HG03097 (cell line): ENCODE results near the gene OR10G7.

Source experiments
- ATAC-seq: cut with Tn5 transposase; IDR thresholded peaks from one replicate; pipeline ENCODE4 v1.9.1; 2021; ENCODE audit not compliant: unreplicated experiment, low FRiP score

The OR10G7 gene, protein sequence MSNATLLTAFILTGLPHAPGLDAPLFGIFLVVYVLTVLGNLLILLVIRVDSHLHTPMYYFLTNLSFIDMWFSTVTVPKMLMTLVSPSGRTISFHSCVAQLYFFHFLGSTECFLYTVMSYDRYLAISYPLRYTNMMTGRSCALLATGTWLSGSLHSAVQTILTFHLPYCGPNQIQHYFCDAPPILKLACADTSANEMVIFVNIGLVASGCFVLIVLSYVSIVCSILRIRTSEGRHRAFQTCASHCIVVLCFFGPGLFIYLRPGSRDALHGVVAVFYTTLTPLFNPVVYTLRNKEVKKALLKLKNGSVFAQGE

GRCh38 chr11:124041254-124041653 is at the start of gene OR10G7:
Gene OR10G7 (minus strand): TSS chr11:124041325. CDS start chr11:124039001, 2,324 bp downstream.
- ATAC-seq: no peak

GRCh38 chr11:124085997-124086846 is 45.1 kb upstream of the OR10G7 start:
- ATAC-seq: no peak

GRCh38 chr11:124085583-124085982 is 44.5 kb upstream of the OR10G7 start:
- ATAC-seq: no peak

DNA sequence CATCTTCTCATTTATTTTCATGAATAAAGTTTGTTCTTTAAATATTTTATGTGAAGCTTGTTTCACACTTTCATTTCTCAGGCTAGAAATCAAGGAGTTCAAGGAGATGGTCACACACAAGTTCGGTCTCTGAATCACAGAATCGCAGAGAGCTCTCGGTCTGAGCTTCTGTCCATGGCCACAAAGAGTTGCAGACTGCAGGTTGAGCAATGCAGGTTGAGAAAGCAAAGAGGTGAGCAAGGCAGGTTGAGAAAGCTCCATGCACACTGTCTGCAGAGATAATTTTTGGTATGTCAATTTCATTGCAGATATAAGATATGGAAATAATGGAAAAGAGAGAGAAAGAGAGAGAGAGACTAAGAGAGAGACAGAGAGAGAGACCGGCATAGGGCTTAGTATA is 41.2 kb upstream of the OR10G7 start:
- ATAC-seq: no peak

GRCh38 chr11:124081483-124081882 is 40.4 kb upstream of the OR10G7 start:
- ATAC-seq: no peak

DNA sequence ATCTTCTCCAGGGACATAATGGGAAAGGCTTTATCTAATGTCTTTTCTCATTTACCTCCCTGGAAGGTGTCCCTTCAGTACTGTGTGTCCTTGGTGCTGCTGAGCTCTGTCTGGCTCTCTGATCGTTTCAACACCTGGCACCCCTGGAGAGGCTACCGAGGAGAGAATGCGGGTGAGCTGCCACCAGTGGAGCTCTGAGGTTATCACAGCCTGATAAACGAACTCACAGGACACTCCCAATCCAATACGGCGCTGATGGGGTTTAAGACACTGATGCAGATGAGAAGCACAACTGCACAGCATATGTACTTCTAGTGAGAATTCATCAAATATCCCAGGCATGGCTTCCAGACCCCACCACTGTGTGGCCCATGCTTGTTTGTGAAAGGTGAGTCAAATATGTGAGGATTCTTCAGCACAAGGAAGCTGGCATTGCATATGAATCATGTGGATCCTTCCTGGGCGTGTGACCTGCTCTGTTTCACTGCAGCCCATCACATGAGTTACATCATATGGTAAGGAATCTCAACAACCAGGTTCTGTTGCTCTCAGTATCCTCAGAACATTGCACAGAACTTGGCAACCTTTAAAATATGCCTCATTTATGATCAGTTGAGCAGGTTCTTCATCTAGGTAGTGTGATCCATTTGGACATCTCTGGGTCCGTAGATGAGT is 39.3 kb upstream of the OR10G7 start:
- no peak for ATAC-seq

DNA sequence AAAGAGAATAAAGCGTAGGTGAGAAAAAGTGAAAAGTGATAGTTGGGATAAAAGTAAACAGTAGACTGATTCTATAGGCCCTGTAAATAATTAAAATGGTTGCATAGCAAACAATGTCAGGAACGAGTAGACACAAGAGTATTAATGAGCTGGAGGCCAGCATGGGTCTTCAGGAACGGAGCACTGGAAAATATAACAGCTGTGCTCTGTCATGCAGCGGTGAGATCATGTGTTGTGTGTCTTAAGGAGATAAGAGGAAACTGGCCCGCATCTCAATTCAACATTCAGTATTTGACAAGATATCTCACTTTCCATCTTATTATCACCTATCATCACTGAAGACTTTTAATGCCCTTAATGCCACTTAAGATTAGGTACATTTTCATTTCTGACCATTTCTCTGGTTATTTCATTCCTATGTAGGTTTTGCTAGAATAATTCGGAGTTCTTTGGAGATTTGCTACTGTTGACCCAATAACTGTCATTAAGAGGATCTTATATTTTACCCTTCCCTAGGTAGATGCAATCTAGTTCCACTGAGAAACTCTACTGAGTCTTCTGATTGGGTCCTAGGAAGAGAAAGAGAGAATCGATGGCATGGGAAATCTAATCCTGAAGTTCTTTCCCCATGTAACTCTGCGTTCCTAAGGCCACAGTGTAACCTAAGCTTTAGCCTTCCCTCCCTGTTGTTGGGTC is 38.7 kb upstream of the OR10G7 start:
- ATAC-seq: no peak

DNA sequence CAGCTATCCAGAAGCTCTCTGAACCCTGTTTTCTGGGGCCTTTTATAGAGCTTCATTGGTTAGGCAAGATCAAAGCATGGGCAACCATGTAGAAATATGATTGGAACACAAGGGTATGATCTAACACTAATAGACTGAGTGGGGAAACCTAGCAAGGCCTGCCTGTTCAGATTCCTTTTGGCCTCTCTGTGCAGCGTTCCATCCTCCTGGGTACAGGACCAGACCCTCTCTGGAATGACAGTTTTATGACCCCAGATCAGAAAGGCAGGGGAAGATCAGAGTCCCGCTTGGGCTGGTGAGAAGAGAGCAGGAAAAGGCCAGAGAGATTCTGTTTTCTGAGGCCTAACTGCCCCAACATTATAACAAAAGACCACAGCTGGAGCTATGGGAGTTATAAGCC is 37.5 kb upstream of the OR10G7 start:
- ATAC-seq: no peak

- no peak for ATAC-seq
Measured at GRCh38 chr11:124077266-124077665, 36.1 kb upstream of the OR10G7 start.

DNA sequence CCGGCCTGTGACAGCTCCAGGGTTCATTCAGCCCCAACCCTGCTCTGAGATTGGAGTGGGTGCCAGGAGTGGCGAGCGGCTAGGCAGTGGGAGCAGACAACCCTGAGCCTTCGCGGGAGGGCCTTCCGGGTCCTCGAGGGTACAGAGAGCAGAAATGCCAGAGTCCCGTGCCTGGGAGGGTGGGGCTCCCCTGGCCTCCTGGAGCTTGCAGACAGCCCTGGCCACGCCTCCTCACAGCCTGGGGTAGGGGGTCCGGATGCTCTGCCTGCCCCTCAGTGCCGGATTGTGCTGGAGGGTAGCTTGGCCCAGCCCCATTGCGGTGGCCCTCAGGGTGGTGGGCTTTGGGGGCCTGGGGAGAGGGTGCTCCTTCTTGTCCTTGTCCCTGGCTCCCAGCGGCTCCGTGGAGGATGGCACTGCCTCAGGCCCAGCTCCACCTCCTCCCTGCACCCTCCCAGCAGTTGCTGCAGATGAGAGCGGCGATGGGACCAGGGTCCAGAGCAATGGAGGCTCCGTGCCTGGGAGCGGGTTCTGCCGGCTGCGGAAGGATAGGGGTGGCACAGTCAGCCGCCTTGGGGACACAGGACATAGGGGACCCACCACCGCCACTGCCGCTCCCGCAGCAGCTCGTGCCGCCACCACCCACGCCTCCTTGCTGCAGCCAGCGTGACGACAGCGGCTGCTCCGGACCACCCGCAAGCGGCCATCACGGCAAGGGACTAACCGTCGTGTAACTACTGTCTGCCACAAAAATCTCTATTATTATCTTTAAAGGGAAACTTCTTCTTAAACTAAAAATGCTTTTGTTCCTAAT is 34.9 kb upstream of the OR10G7 start:
- ATAC-seq: no peak

- ATAC-seq: no peak
Measured at GRCh38 chr11:124075492-124075840, 34.3 kb upstream of the OR10G7 start.

DNA sequence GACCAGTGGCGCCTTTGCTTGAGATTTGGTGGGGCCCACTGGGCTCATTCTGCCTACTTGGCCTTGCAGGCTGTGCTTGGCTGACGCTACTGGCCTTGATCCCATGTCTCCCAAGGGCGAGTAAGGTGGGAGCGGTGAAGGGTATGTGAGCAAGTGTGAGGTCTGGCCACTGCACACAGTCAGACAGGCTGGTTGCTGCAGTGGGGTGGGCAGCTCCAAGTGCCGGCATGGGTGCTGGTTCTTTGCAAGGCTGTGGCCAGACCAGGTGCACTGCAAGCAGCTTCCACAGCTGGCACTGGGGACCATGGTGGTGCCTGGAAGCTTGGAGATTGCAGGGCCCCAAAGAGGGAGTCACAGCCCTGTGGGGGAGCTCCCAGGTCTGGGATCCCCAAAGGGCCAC is 33.4 kb upstream of the OR10G7 start:
- ATAC-seq: no peak

GRCh38 chr11:124072147-124072546 is 31.0 kb upstream of the OR10G7 start:
- no peak for ATAC-seq

DNA sequence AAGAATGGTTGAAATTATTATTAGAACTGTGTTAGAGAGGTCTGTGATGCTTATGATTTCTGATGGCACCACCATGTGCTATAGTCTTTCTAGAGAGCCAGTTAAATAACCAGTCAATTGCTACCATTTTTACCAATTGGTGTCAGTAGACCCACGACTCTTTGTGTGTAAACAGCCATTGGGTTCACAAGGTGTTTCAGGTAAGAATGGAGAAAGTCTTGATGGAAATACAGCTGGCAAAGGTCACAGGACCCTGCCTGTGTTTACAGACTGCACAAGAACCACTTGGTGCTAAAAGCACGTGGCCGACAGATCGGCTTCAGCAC is 30.5 kb upstream of the OR10G7 start:
- ATAC-seq: no peak

DNA sequence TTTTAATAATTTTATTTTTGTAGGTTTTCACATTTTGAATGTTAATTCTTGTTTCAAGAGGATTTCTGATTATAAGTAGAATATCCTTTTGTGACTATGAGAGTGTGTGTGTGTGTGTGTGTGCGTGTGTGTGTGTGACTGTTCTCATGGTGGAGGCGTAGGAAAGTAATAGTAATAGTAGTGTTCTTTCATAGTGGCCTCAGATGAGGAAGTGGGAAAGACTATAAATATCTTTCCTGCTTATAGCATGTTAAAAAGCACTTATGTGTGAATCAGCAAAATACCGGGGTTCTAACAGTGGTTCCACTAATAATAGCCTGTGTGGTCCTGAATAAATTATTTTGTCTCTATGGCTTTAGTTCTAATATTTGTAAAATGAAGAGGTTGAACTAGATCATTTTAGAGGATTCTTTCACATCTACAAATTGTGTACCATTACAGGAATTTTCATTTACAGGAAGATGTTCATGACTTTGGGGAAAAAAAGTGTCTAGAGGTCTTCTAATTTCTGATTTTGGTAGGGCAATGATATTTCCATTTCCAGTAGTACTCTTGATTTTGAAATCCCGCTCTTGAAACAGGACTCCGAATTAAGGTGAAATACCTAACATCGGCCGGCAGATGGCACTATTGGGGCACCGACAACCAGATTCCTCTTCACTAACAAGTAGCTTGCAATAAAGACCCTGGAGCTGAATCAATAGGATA is 29.9 kb upstream of the OR10G7 start:
- peak; percentile 73 for ATAC-seq

- ATAC-seq: peak; percentile 72
Measured at GRCh38 chr11:124069429-124070401, 28.6 kb upstream of the OR10G7 start.

DNA sequence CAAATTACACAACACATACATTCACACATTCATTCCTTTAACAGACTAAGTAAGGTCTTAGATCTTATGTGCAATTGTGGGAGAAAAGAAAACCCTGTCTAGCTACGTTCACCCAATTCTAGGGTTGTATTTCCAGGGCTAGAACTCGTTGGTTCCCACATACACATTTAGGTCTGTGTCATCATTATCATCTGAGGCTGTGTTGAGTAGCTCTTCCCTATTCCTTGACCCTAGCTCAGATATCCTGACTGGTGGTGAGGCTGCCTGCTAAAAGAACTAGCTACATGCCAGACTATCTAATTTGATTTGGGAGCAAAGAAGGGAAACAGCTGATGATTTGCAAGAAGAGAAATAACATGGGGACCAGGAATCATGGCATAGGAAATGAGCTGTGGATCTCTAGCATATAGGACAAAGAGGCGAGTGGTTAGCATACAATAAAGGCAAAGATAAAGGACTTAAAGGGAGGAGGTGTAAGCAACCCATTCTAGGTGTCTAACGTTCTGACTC is 27.5 kb upstream of the OR10G7 start:
- no peak for ATAC-seq

- ATAC-seq: no peak
Measured at GRCh38 chr11:124052966-124053365, 11.8 kb upstream of the OR10G7 start.
